Measurements from ENCODE around the gene SLC9A5.
A peak's percentile ranks its signal among the peaks of the same experiment; 100 is the strongest.

Gene SLC9A5

GRCh38 chr16:67243481-67243880 lies 5.3 kb upstream of the SLC9A5 start:
- Mint-ChIP-seq H3K36me3 (ENCODE audit: low read depth) (peaks cover 11% of the 10 kb centered on the region), H3K4me3 (peak overlapping the region; percentile 82), H3K27me3 (ENCODE audit: low read depth) (peaks cover 8% of the 10 kb centered on the region), H3K9me3 (no peaks in the 10 kb centered on the region), H3K27ac (peak overlapping the region; percentile 94), H3K4me1 (ENCODE audit: low read depth) (peaks cover 43% of the 10 kb centered on the region)

DNA sequence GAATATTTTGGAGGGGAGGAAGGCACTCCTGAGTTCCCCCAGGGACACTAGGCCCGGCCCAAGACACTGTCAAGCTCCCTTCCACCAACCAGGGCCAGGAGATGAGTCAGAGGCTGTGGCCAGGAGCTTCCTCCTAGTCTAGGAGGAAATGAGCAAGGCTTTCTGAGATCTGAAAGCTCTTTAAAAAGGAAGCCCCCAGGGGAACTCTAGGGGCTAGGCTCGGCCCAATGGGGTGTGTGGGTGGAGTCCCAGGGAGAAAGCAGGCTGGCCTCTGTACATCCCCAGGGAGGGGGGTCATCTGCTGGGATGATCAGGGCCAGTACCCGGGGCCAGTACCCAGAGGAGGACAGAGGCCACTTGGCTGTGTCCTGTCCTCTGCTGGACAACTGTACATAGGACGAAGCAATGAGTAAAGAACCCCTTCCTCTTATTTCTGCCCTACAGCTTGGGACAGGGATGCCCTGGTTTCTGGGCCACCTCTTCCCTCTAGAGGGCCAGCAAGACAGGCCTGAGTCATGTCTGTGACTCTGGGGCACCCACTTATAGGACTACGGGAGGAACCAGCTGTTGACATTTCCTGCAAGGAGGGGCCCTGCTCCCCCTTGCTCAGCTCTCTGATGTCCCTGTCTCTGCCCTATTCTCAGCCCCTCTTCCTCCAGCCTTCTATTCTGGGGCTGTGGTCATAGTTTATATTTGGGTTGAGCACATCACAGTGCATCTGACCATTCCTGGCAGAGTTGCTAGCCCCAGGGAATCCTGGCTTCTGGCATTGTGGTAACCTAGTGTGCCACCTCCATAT lies 4.2 kb upstream of the SLC9A5 start:
- peak overlapping the region; percentile 94 for H3K27ac Mint-ChIP-seq
- H3K4me1 Mint-ChIP-seq (ENCODE audit: low read depth) = peaks cover 45% of the 10 kb centered on the region

DNA sequence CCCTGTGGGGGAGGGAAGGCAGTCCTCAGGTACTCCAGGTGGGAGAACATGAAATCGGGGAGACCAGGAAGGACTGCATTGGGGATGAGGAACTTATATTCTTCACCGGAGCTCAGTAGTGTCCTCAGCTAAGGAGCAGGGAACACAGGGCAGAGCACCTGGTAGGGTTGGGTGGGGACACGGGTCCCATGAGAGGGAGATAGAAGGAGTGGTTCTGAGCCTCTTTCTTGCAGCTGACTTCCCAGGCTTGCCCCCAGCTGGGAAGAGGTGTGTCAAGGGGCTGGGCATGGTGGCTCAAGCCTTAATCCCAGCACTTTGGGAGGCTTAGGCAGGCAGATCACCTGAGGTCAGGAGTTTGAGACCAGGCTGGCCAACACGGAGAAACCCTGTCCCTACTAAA lies 3.6 kb upstream of the SLC9A5 start:
- H3K27ac Mint-ChIP-seq = peak overlapping the region; percentile 94
- H3K36me3 Mint-ChIP-seq (ENCODE audit: low read depth) = peaks cover 4% of the 10 kb centered on the region
- peak overlapping the region; percentile 82 for H3K4me3 Mint-ChIP-seq
- H3K9me3 Mint-ChIP-seq = no peaks in the 10 kb centered on the region
- H3K27me3 Mint-ChIP-seq (ENCODE audit: low read depth) = peaks cover 19% of the 10 kb centered on the region
- peaks cover 48% of the 10 kb centered on the region for H3K4me1 Mint-ChIP-seq (ENCODE audit: low read depth)

More for the DNA sequence above, 4.2 kb upstream of the SLC9A5 start:
- H3K4me3 Mint-ChIP-seq = peak overlapping the region; percentile 82
- H3K27me3 Mint-ChIP-seq (ENCODE audit: low read depth) = peaks cover 13% of the 10 kb centered on the region
- H3K36me3 Mint-ChIP-seq (ENCODE audit: low read depth) = peaks cover 4% of the 10 kb centered on the region
- no peaks in the 10 kb centered on the region for H3K9me3 Mint-ChIP-seq

DNA sequence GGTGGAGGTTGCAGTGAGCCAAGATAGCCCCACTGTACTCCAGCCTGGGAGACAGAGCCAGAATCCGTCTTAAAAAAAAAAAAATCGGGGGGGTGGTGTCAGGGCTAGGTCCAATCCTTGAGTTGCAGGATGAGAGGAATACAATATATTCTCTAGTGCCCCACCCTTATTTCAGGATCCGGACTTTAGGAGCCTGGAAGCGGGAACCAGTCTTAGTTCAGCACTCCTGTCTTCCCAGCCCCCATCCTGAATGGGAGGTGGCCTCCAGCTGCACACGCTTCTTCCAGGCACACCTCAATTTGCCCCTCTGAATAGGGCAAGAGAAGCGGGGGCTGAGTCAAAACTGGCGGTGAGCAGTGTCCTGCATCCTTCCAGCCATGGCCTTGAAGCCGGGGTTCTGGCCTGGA lies 3.1 kb upstream of the SLC9A5 start:
- Mint-ChIP-seq H3K27ac (peak overlapping the region; percentile 94), H3K36me3 (ENCODE audit: low read depth) (peaks cover 4% of the 10 kb centered on the region), H3K9me3 (no peaks in the 10 kb centered on the region), H3K4me1 (ENCODE audit: low read depth) (peaks cover 50% of the 10 kb centered on the region), H3K27me3 (ENCODE audit: low read depth) (peaks cover 24% of the 10 kb centered on the region), H3K4me3 (peak overlapping the region; percentile 82)

DNA sequence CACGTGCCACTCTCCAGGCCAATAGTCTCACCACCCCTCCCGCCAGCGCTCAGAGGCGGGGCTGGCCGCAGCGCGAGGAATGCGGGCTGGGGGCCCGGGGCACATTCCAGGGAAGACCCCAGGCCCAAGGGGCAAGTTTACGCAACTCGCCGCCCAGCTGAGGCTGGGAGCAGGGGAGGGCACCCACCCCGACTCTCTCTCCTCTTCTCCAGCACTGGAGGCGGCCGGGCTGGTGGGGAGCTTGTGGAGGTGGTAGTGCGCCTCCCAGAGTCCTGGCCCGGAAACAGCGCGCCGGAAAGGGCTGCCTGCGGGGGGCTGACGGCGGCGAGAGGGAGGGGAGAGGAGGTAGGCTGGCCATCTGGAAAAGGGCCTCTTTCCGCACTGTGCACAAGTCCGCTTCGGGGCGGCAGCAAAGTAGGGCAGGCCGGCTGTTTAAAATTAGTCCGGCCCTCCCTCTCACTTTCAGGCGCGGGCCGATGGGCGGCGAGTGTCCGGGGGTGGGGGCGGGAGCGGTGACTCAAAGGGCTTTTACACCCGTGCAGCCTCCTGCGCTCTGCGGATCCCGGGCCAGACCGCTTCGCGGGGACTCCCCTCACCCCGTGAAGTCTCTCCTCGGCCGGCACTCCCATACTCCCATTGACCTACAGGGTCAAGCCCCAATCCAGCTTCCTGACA lies 2.6 kb upstream of the SLC9A5 start:
- peak overlapping the region; percentile 87 for H3K4me3 Mint-ChIP-seq
- peaks cover 25% of the 10 kb centered on the region for H3K27me3 Mint-ChIP-seq (ENCODE audit: low read depth)
- H3K4me1 Mint-ChIP-seq (ENCODE audit: low read depth) = peaks cover 49% of the 10 kb centered on the region
- H3K27ac Mint-ChIP-seq = no peak overlapping the region
- H3K36me3 Mint-ChIP-seq (ENCODE audit: low read depth) = peaks cover 4% of the 10 kb centered on the region
- H3K9me3 Mint-ChIP-seq = no peaks in the 10 kb centered on the region

- H3K4me3 Mint-ChIP-seq = peak overlapping the region; percentile 87
- H3K36me3 Mint-ChIP-seq (ENCODE audit: low read depth) = peaks cover 4% of the 10 kb centered on the region
- H3K4me1 Mint-ChIP-seq (ENCODE audit: low read depth) = peaks cover 44% of the 10 kb centered on the region
Measured at GRCh38 chr16:67246756-67247191, 2.0 kb upstream of the SLC9A5 start.

GRCh38 chr16:67247192-67248072 lies 1.3 kb upstream of the SLC9A5 start, which contains the start of gene FHOD1:
Gene FHOD1, minus strand, starts transcription at chr16:67247481. Its CDS starts 71 bp downstream, at chr16:67247410.
- H3K27me3 Mint-ChIP-seq (ENCODE audit: low read depth) = peaks cover 25% of the 10 kb centered on the region
- H3K9me3 Mint-ChIP-seq = no peaks in the 10 kb centered on the region
- peak within 1 kb of the TSS; percentile 86 for H3K27ac Mint-ChIP-seq
- H3K4me3 Mint-ChIP-seq = peak within 1 kb of the TSS; percentile 87
- peaks cover 43% of the 10 kb centered on the region for H3K4me1 Mint-ChIP-seq (ENCODE audit: low read depth)
- H3K36me3 Mint-ChIP-seq (ENCODE audit: low read depth) = peaks cover 4% of the 10 kb centered on the region

More at GRCh38 chr16:67246756-67247191, 2.0 kb upstream of the SLC9A5 start:
- peaks cover 25% of the 10 kb centered on the region for H3K27me3 Mint-ChIP-seq (ENCODE audit: low read depth)
- H3K27ac Mint-ChIP-seq = peak overlapping the region; percentile 86
- H3K9me3 Mint-ChIP-seq = no peaks in the 10 kb centered on the region

- no peaks in the 10 kb centered on the region for H3K9me3 Mint-ChIP-seq
- H3K27me3 Mint-ChIP-seq (ENCODE audit: low read depth) = peaks cover 25% of the 10 kb centered on the region
- peak overlapping the region; percentile 86 for H3K27ac Mint-ChIP-seq
- peaks cover 41% of the 10 kb centered on the region for H3K4me1 Mint-ChIP-seq (ENCODE audit: low read depth)
- peaks cover 4% of the 10 kb centered on the region for H3K36me3 Mint-ChIP-seq (ENCODE audit: low read depth)
- H3K4me3 Mint-ChIP-seq = peak overlapping the region; percentile 87
Measured at GRCh38 chr16:67248073-67248400, 742 bp upstream of the SLC9A5 start.

DNA sequence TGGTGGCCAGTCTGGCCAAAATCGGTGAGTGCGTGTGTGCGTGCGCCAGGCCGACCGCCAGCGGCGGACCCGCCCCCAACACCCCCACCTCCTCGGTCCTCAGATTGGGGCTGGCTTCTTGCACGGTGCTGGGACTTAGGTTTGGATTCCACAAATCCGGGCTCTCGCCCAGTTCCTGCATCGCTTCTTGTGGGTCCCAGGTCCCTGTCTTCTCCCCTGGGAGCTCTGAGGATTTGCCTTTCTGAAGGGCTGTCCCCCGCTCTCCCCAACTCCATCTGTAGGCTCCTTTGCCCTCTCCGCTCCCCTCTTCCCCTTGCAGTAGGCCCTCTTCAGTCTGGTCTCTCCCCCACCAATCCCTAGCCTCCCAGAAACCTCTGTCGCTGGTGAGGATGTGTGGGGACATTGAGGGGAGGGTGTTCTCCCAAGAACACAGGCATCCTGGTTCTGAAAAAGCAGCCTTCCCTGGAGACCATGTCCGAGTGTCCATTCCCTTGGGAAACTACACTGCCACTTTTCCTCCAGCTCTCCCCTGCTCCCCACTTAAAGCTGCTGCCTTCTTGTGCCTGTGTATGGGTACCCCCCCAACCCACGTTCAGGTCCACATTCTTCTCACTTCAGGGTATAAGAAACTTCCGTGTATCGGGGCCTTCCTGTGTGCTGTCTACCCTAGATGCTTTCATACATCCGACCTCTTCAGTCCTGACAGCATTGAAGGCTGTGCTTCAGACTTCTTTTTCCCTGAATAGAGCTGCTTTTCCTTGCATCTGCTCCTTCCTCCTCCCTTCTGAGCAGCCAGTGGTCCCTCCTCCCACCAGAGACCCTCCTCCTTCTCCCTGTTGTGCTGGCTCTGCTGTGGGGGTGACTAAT lies 632 bp downstream of the SLC9A5 start:
- peaks cover 25% of the 10 kb centered on the region for H3K27me3 Mint-ChIP-seq (ENCODE audit: low read depth)
- peaks cover 4% of the 10 kb centered on the region for H3K36me3 Mint-ChIP-seq (ENCODE audit: low read depth)
- peak overlapping the region; percentile 77 for H3K27ac Mint-ChIP-seq
- no peaks in the 10 kb centered on the region for H3K9me3 Mint-ChIP-seq
- H3K4me3 Mint-ChIP-seq = peak overlapping the region; percentile 78
- peaks cover 29% of the 10 kb centered on the region for H3K4me1 Mint-ChIP-seq (ENCODE audit: low read depth)

- H3K27ac Mint-ChIP-seq = no peak overlapping the region
- peaks cover 24% of the 10 kb centered on the region for H3K4me1 Mint-ChIP-seq (ENCODE audit: low read depth)
- no peaks in the 10 kb centered on the region for H3K9me3 Mint-ChIP-seq
- peaks cover 2% of the 10 kb centered on the region for H3K36me3 Mint-ChIP-seq (ENCODE audit: low read depth)
- peak overlapping the region; percentile 78 for H3K4me3 Mint-ChIP-seq
- peaks cover 25% of the 10 kb centered on the region for H3K27me3 Mint-ChIP-seq (ENCODE audit: low read depth)
Measured at GRCh38 chr16:67250045-67250327, 1.2 kb downstream of the SLC9A5 start.

- Mint-ChIP-seq H3K27me3 (ENCODE audit: low read depth) (peaks cover 20% of the 10 kb centered on the region), H3K4me1 (ENCODE audit: low read depth) (peaks cover 15% of the 10 kb centered on the region), H3K36me3 (ENCODE audit: low read depth) (no peaks in the 10 kb centered on the region), H3K27ac (no peak overlapping the region), H3K9me3 (no peaks in the 10 kb centered on the region), H3K4me3 (no peak overlapping the region)
Measured at GRCh38 chr16:67252609-67253497, 4.1 kb downstream of the SLC9A5 start.

DNA sequence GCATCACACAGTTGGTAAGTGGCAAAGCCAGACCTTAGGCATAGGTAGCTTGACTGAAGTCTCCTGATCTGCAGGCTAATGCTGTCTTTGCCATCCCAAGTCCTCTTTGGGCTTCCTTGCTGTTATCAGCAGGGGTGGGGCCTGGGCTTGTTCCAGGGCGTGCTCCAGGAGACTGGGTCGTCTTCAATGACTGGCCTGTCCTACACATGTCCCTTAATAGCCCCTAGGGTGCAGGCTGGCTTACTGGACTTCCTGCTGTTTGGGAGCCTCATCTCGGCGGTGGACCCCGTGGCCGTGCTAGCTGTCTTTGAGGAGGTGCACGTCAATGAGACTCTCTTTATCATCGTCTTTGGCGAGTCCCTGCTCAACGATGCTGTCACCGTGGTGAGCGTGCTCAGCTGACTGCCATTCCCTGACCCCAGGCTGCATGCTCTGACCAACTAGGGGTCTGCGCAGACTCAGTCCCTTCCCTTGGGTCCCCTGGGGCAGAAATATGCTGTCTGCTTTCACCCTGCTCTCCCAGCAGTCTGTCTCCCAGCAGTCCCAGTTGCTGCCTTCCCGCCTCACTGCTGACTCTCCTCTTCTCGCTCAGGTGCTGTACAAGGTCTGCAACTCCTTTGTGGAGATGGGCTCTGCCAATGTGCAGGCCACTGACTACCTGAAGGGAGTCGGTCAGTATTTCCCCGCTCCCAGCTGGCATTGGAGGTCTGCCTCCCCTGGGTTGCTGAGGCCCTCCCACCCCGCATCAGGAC lies 6.2 kb downstream of the SLC9A5 start:
- Mint-ChIP-seq H3K27ac (no peak overlapping the region), H3K27me3 (ENCODE audit: low read depth) (peaks cover 8% of the 10 kb centered on the region), H3K9me3 (no peaks in the 10 kb centered on the region), H3K4me3 (no peak overlapping the region), H3K4me1 (ENCODE audit: low read depth) (peaks cover 4% of the 10 kb centered on the region), H3K36me3 (ENCODE audit: low read depth) (no peaks in the 10 kb centered on the region)
